H9 (cell line): ENCODE data around the gene USP7. TPM values are rescaled to one million over a fixed set of nuclear protein-coding genes. Genes with fewer than 3 reads are reported as not detected.
A peak's percentile ranks its signal among the peaks of the same experiment; 100 is the strongest.

Experiments
- DNase-seq: peaks from one replicate; pipeline ENCODE4 v3.0.0-alpha.2; 2017
- H2AFZ ChIP-seq: one replicate; pipeline ENCODE4 v1.6.1; 2013; ENCODE audit warnings: mild to moderate bottlenecking, low read length, control low read depth, moderate library complexity
- H2AK5ac ChIP-seq: 2 replicates; pipeline ENCODE4 v1.6.1; 2013; ENCODE audit warnings: low read length, control low read depth, mixed read lengths; ENCODE audit not compliant: insufficient read length
- H2BK120ac ChIP-seq: one replicate; pipeline ENCODE4 v1.6.1; 2013; ENCODE audit warnings: low read depth, mild to moderate bottlenecking, low read length, control low read depth, inconsistent platforms; ENCODE audit not compliant: poor library complexity, severe bottlenecking
- H2BK12ac ChIP-seq: 2 replicates; pipeline ENCODE4 v1.6.1; 2013; ENCODE audit warnings: low read length, control low read depth, mixed read lengths, low read depth; ENCODE audit not compliant: insufficient read length
- H2BK15ac ChIP-seq: 2 replicates; pipeline ENCODE4 v1.6.1; 2013; ENCODE audit warnings: low read depth, low read length, control low read depth
- H2BK20ac ChIP-seq: one replicate; pipeline ENCODE4 v1.6.1; 2013; ENCODE audit warnings: low read depth, mild to moderate bottlenecking, low read length, control low read depth, inconsistent platforms; ENCODE audit not compliant: poor library complexity, severe bottlenecking
- H2BK5ac ChIP-seq: 2 replicates; pipeline ENCODE4 v1.6.1; 2013; ENCODE audit warnings: low read length, control low read depth, mixed read lengths; ENCODE audit not compliant: insufficient read length
- H3K14ac ChIP-seq: 2 replicates; pipeline ENCODE4 v1.6.1; 2013; ENCODE audit warnings: low read length, control low read depth; ENCODE audit not compliant: insufficient read depth
- H3K18ac ChIP-seq: 2 replicates; pipeline ENCODE4 v1.6.1; 2013; ENCODE audit warnings: low read depth, mild to moderate bottlenecking, mixed read lengths, low read length, control low read depth; ENCODE audit not compliant: insufficient read length
- H3K23ac ChIP-seq: 2 replicates; pipeline ENCODE4 v1.6.1; 2013; ENCODE audit warnings: low read length, control low read depth, mixed read lengths, low read depth; ENCODE audit not compliant: insufficient read length
- H3K23me2 ChIP-seq: 2 replicates; pipeline ENCODE4 v1.6.1; 2013; ENCODE audit warnings: low read depth, mild to moderate bottlenecking, mixed read lengths, low read length, control low read depth; ENCODE audit not compliant: insufficient read length, poor library complexity, severe bottlenecking
- H3K27ac ChIP-seq: 2 replicates; pipeline ENCODE4 v1.5.1; 2013; ENCODE audit warnings: low read length, control low read depth, mixed read lengths, low read depth; ENCODE audit not compliant: insufficient read length
- H3K27me3 ChIP-seq: 2 replicates; pipeline ENCODE4 v1.6.1; 2013; ENCODE audit warnings: low read length, control low read depth, inconsistent platforms; ENCODE audit not compliant: insufficient read depth
- H3K4ac ChIP-seq: 2 replicates; pipeline ENCODE4 v1.6.1; 2013; ENCODE audit warnings: low read depth, mild to moderate bottlenecking, control low read depth, inconsistent platforms, low read length, moderate library complexity
- H3K4me1 ChIP-seq: 2 replicates; pipeline ENCODE4 v1.6.1; 2013; ENCODE audit warnings: low read length, control low read depth, inconsistent platforms; ENCODE audit not compliant: insufficient read depth
- H3K4me2 ChIP-seq: 2 replicates; pipeline ENCODE4 v1.6.1; 2013; ENCODE audit warnings: low read length, control low read depth, mixed read lengths; ENCODE audit not compliant: insufficient read length, insufficient read depth
- H3K56ac ChIP-seq: 2 replicates; pipeline ENCODE4 v1.6.1; 2013; ENCODE audit warnings: low read depth, mild to moderate bottlenecking, mixed read lengths, low read length, control low read depth; ENCODE audit not compliant: insufficient read length
- H3K79me1 ChIP-seq: 2 replicates; pipeline ENCODE4 v1.6.1; 2013; ENCODE audit warnings: low read depth, mild to moderate bottlenecking, moderate library complexity, low read length, control low read depth, inconsistent platforms; ENCODE audit not compliant: insufficient read depth, poor library complexity, severe bottlenecking
- H3K79me2 ChIP-seq: 2 replicates; pipeline ENCODE4 v1.6.1; 2013; ENCODE audit warnings: low read length, control low read depth, inconsistent platforms; ENCODE audit not compliant: insufficient read depth
- H3K9ac ChIP-seq: 2 replicates; pipeline ENCODE4 v1.6.1; 2013; ENCODE audit warnings: low read length, control low read depth, mixed read lengths; ENCODE audit not compliant: insufficient read length; ENCODE audit errors: extremely low read depth
- H3K9me3 ChIP-seq: one replicate; pipeline ENCODE4 v1.6.1; 2013; ENCODE audit warnings: low read depth, low read length, inconsistent platforms; ENCODE audit not compliant: control insufficient read depth
- H3T11ph ChIP-seq: one replicate; pipeline ENCODE4 v1.6.1; 2013; ENCODE audit warnings: mild to moderate bottlenecking, low read length, control low read depth, inconsistent platforms
- H4K20me1 ChIP-seq: one replicate; pipeline ENCODE4 v1.6.1; 2013; ENCODE audit not compliant: control insufficient read depth, insufficient read length, insufficient read depth
- H4K5ac ChIP-seq: 2 replicates; pipeline ENCODE4 v1.6.1; 2013; ENCODE audit warnings: low read depth, mild to moderate bottlenecking, mixed read lengths, low read length, control low read depth; ENCODE audit not compliant: insufficient read length
- H4K8ac ChIP-seq: replicated peaks from 2 replicates; pipeline ENCODE4 v1.6.1; 2013; ENCODE audit warnings: low read length, control low read depth, mixed read lengths, low read depth; ENCODE audit not compliant: insufficient read length
- H4K91ac ChIP-seq: 2 replicates; pipeline ENCODE4 v1.6.1; 2013; ENCODE audit warnings: low read depth, mild to moderate bottlenecking, moderate library complexity, mixed read lengths, low read length, control low read depth; ENCODE audit not compliant: insufficient read length
- H3K27ac Mint-ChIP-seq, 3 experiments: 2 replicates in 2 of 3; 3 replicates in 1 of 3; pipeline ENCODE4 v1.8.0; 2020 to 2021; ENCODE audit warnings: mixed read lengths in 3 of 3, mild to moderate bottlenecking in 1 of 3, moderate library complexity in 1 of 3
- H3K27me3 Mint-ChIP-seq: 2 replicates; pipeline ENCODE4 v1.8.0; 2021; ENCODE audit warnings: low read depth, mild to moderate bottlenecking, moderate library complexity, mixed read lengths
- H3K36me3 Mint-ChIP-seq, 3 experiments: 2 replicates in 2 of 3; 3 replicates in 1 of 3; pipeline ENCODE4 v1.8.0; 2020 to 2021; ENCODE audit warnings: low read depth in 3 of 3, mixed read lengths in 3 of 3; ENCODE audit not compliant: insufficient read depth in 1 of 3
- H3K4me1 Mint-ChIP-seq, 2 experiments: 2 replicates each; pipeline ENCODE4 v1.8.0; 2020; ENCODE audit warnings: mixed read lengths in 2 of 2
- H3K4me3 Mint-ChIP-seq, 2 experiments: 2 replicates in 1 of 2; 3 replicates in 1 of 2; pipeline ENCODE4 v1.8.0; 2020 to 2021; ENCODE audit warnings: mild to moderate bottlenecking in 2 of 2, mixed read lengths in 2 of 2, moderate library complexity in 1 of 2
- H3K9me3 Mint-ChIP-seq, 2 experiments: 2 replicates in 1 of 2; 3 replicates in 1 of 2; pipeline ENCODE4 v1.8.0; 2020; ENCODE audit warnings: mild to moderate bottlenecking in 2 of 2, mixed read lengths in 2 of 2, moderate library complexity in 1 of 2
- CTCF ChIP-seq: fragments of 200-600 bp; sonication (generic); conservative IDR thresholded peaks from 3 replicates; pipeline ENCODE4 v1.8.0; 2021; ENCODE audit warnings: antibody characterized with exemption, mild to moderate bottlenecking
- WGBS: extraction: QIAGEN DNeasy Blood & Tissue Kit; methylation state at CpG from one replicate; pipeline ENCODE4 v1.1.7; 2013; ENCODE audit warnings: missing lambda C conversion rate, low lambda C conversion rate, mixed read lengths; ENCODE audit not compliant: insufficient read length; ENCODE audit errors: extremely low coverage; 5-methylcytosine and 5-hydroxymethylcytosine counted together
- total RNA-seq: library from RNA; stranded (reverse); gene quantifications from 2 replicates; pipeline ENCODE4 v1.2.1, GENCODE V29; 2021

USP7 gene
- total RNA-seq, 1 experiment from 2014 or later: 192 TPM

- Histone ChIP-seq H3K27me3 (no peaks in the 10 kb centered on the region), H3K4ac (no peak overlapping the region), H2AFZ (no peak overlapping the region), H3K4me2 (no peak overlapping the region), H3K79me2 (peaks cover 12% of the 10 kb centered on the region; the same call in 1 of the 2 replicates), H2BK120ac (no peak overlapping the region), H3K4me1 (no peaks in the 10 kb centered on the region), H3K14ac (no peak overlapping the region), H2BK15ac (no peak overlapping the region), H3K27ac (no peak overlapping the region), H3K9me3 (no peaks in the 10 kb centered on the region), H3K23me2 (no peaks in the 10 kb centered on the region), H2BK5ac (no peak overlapping the region), H4K8ac (no peak overlapping the region), H4K20me1 (no peaks in the 10 kb centered on the region), H3K23ac (no peak overlapping the region), H3K9ac (no peak overlapping the region), H2BK20ac (no peak overlapping the region), H4K5ac (no peak overlapping the region), H3K56ac (no peak overlapping the region), H3T11ph (no peak overlapping the region), H4K91ac (no peak overlapping the region), H2BK12ac (no peak overlapping the region), H2AK5ac (no peak overlapping the region), H3K79me1 (no peaks in the 10 kb centered on the region), H3K18ac (no peak overlapping the region)
- Mint-ChIP-seq H3K9me3 (no peaks in the 10 kb centered on the region), H3K27me3 (no peaks in the 10 kb centered on the region), H3K4me1 (no peaks in the 10 kb centered on the region; a peak in 2 of 4 replicates), H3K4me3 (no peak overlapping the region), H3K27ac (no peak overlapping the region; a peak in 1 of 7 replicates), H3K36me3 (peaks cover 50 to 82% (median 67%) of the 10 kb centered on the region in 3 experiments; a peak in 6 of 7 replicates)
- peak; percentile 29; the same call in 1 of the 3 replicates for TF ChIP-seq CTCF
- DNase-seq: no peak
- WGBS: no CpG with 5 or more reads among the region's 11 CpGs
These were observed 40.5 kb downstream of the USP7 start for GRCh38 chr16:8923199-8923598.
